Measurements from ENCODE around the gene ESRP2. TPM values are rescaled to one million over a fixed set of nuclear protein-coding genes. Genes with fewer than 3 reads are reported as not detected.

Gene ESRP2
- under 0.01 TPM in 1 of 2 replicates, not detected in the other for total RNA-seq (2012; rRNA removed)

DNA sequence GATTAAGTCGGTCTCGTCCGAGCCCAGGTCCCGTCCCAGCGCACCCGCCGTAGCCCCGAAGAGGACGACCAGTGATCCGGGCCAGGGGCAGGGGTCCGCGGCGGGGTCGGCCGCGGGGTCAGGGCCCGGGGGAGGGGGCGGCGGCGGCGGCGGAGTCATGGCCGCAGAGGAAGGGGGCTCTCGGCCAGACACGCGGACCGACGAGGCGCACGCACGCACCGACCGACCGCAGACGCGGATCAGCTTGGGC is at the start of gene ESRP2:
TSS of gene ESRP2 (minus strand) at position 241 of the 250 bp plus-strand sequence. CDS start at position 159, 82 bp downstream.
- Histone ChIP-seq H3K4me2 (ENCODE audit: low read length) (peak within 1 kb of the TSS; percentile 91), H3K4me3 (ENCODE audit: low read length) (peak within 1 kb of the TSS; percentile 75), H3K9ac (ENCODE audit: low read depth, low read length) (peak within 1 kb of the TSS; percentile 81), H3K27me3 (ENCODE audit: control insufficient read depth, insufficient read depth, low read length) (no peaks in the 10 kb centered on the region), H3K9me3 (replicated peaks; ENCODE audit: low read length) (no peaks in the 10 kb centered on the region), H3K36me3 (ENCODE audit: insufficient read depth, low read length) (no peaks in the 10 kb centered on the region), H3K4me1 (ENCODE audit: control insufficient read depth, insufficient read depth, low read length) (peaks cover 17% of the 10 kb centered on the region)

DNA sequence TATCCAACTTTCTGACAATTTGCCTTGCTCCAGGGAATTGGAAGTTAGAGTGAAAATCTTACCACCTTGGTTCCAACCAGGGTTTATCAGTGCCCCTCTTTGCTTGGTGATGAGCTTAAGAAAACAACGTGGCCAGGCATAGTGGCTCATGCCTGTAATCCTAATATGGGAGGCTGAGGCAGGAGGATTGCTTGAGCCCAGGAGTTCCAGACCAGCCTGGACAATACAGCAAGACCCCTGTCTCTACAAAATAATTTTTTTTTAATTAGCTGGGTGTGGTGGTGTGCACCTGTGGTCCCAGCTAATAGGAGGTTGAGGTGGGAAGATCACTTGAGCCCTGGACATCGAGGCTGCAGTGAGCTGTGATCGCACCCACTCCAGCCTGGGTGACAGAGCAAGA is 49.8 kb upstream of the ESRP2 start:
- Histone ChIP-seq H3K4me3 (ENCODE audit: low read length) (no peak overlapping the region), H3K27me3 (ENCODE audit: control insufficient read depth, insufficient read depth, low read length) (no peaks in the 10 kb centered on the region), H3K36me3 (ENCODE audit: insufficient read depth, low read length) (peaks cover 58% of the 10 kb centered on the region), H3K4me1 (ENCODE audit: control insufficient read depth, insufficient read depth, low read length) (peaks cover 32% of the 10 kb centered on the region), H3K9ac (ENCODE audit: low read depth, low read length) (no peak overlapping the region), H3K4me2 (ENCODE audit: low read length) (no peak overlapping the region), H3K9me3 (replicated peaks; ENCODE audit: low read length) (no peaks in the 10 kb centered on the region)

DNA sequence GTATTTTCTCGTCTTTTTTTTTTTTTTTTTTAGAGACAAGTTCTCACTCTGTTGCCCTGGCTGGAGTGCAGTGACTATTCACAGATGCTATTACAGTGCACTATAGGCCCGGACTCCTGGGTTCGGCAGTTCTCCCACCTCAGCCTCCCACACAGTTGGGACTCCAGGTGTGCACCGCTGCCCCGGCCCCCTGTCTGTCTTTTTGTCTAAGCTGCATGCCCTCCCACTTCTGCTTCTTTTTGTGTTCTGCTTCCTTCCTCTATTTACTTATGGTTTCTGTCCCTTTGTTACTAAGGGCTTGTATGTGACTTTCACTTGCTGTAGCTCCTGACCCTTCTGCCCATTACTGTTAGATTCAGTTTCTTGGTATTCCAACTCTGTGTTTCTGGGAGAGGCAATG is 48.9 kb upstream of the ESRP2 start:
- Histone ChIP-seq H3K9ac (ENCODE audit: low read depth, low read length) (no peak overlapping the region), H3K4me2 (ENCODE audit: low read length) (no peak overlapping the region), H3K4me3 (ENCODE audit: low read length) (no peak overlapping the region), H3K27me3 (ENCODE audit: control insufficient read depth, insufficient read depth, low read length) (no peaks in the 10 kb centered on the region), H3K36me3 (ENCODE audit: insufficient read depth, low read length) (peaks cover 53% of the 10 kb centered on the region), H3K4me1 (ENCODE audit: control insufficient read depth, insufficient read depth, low read length) (peaks cover 24% of the 10 kb centered on the region), H3K9me3 (replicated peaks; ENCODE audit: low read length) (no peaks in the 10 kb centered on the region)

DNA sequence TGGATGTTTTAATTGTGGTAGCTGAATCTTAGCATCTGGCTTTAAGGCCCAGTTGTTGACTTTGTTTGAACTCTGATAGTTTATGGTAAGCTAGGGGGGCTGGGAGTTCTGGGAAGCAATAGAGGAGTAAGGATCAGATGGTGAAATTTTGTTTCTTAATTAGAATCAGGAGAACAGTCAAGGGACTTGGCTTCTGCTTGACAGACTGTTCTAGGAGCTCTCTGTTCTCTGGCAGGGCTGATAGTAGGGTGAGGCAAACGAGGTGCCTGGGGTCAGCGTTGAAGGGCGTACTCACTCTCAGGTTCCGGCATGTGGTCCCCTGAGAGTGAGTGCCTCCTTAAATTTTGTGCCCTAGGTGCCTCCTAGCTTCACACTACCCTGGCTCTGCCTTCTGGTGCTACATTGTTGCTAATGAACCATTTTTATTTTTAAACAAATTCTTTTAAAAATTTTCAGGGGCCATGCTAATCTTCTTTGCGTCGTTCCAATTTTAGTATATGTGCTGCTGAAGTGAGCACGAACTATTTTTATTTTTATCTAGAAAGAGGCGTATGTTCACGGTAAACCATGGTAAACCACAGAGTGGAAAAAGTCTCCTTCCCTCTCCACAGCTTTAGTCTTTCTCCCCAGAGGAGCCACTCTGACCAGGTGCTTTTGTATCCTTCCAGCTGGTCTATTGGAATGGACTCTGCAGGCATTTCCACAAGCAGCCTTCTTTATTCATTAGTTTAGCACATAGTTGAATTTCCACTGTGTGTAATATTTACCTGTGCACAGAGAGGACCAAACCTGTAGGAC is 48.1 kb upstream of the ESRP2 start:
- H3K36me3 ChIP-seq (ENCODE audit: insufficient read depth, low read length), result peaks cover 48% of the 10 kb centered on the region
- H3K4me3 ChIP-seq (ENCODE audit: low read length), result no peak overlapping the region
- H3K4me2 ChIP-seq (ENCODE audit: low read length), result no peak overlapping the region
- no peak overlapping the region for H3K9ac ChIP-seq (ENCODE audit: low read depth, low read length)
- H3K4me1 ChIP-seq (ENCODE audit: control insufficient read depth, insufficient read depth, low read length), result peaks cover 17% of the 10 kb centered on the region
- no peaks in the 10 kb centered on the region for H3K9me3 ChIP-seq (replicated peaks; ENCODE audit: low read length)
- no peaks in the 10 kb centered on the region for H3K27me3 ChIP-seq (ENCODE audit: control insufficient read depth, insufficient read depth, low read length)

DNA sequence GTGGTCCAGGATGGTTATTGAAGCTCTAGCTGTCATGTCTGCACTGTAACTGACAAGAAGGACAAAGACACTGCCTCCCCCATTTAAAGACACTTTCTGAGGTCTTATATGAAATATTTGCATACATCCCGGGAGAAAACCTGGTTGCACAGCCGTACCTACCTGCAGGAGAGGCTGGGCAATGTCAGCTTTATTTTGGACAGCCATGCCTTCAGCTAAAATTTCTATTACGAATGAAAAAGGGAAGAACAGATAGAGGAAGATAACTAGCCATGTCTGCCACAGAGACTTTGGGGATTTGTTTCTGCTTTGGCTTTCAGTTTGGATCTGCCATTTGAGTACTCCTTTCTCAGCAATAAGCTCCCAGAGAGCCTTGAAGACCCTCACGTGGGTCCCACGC is 47.4 kb upstream of the ESRP2 start:
- no peaks in the 10 kb centered on the region for H3K27me3 ChIP-seq (ENCODE audit: control insufficient read depth, insufficient read depth, low read length)
- no peak overlapping the region for H3K4me2 ChIP-seq (ENCODE audit: low read length)
- H3K9me3 ChIP-seq (replicated peaks; ENCODE audit: low read length), result no peaks in the 10 kb centered on the region
- H3K9ac ChIP-seq (ENCODE audit: low read depth, low read length), result no peak overlapping the region
- no peak overlapping the region for H3K4me3 ChIP-seq (ENCODE audit: low read length)
- peaks cover 45% of the 10 kb centered on the region for H3K36me3 ChIP-seq (ENCODE audit: insufficient read depth, low read length)
- H3K4me1 ChIP-seq (ENCODE audit: control insufficient read depth, insufficient read depth, low read length), result peaks cover 14% of the 10 kb centered on the region

DNA sequence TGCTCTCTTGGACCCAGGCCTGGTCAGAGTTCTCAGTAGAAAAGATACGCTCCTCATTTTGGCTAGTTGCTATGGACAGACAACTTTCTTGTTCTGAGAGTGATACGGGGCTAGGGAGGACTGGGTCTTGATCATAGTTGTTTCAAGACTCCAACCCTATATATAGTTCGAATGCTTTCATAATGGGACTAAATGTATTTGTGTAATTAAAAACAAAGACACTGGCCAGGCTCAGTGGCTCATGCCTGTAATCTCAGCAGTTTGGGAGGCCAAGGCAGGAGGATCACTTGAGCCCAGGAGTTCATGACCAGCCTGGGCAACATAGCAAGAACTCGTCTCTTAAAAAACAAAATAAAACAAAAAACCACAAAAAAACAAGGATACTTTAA is 46.1 kb upstream of the ESRP2 start:
- H3K27me3 ChIP-seq (ENCODE audit: control insufficient read depth, insufficient read depth, low read length), result no peaks in the 10 kb centered on the region
- H3K4me1 ChIP-seq (ENCODE audit: control insufficient read depth, insufficient read depth, low read length), result peaks cover 1% of the 10 kb centered on the region
- no peaks in the 10 kb centered on the region for H3K9me3 ChIP-seq (replicated peaks; ENCODE audit: low read length)
- no peak overlapping the region for H3K4me2 ChIP-seq (ENCODE audit: low read length)
- H3K9ac ChIP-seq (ENCODE audit: low read depth, low read length), result no peak overlapping the region
- H3K36me3 ChIP-seq (ENCODE audit: insufficient read depth, low read length), result peaks cover 37% of the 10 kb centered on the region
- H3K4me3 ChIP-seq (ENCODE audit: low read length), result no peak overlapping the region

DNA sequence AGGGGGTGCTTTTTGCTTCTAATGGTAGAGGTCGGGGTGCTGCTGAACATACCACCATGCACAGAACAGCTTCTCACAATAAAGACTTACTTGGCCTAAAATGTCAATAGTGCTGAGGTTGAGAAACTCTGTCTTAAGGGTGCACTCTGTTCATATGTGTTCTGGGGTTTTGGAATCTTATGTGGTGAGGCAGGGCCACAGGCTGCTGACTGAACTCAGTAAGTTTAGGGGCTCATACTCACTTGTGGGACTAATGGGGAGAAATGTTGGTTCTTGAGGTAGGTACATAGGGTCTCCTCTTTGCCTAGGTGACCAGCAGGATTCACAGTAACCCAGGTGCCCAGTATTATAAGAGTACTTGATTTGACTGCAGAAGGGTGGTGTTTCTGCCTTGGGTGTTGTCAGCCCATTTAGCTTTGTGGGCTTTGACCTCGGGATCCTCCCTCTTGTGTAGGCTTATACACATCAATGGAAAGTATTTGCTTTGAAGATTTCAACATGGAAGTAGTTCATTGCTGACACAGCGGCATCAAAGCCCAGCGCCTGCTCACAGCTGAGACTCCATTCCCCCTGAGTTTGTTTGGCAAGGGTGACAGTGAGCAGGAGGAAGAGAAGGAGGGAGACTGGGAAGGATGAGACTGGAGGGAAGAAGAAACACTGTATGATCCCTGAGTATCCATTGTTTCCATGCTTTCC is 45.6 kb upstream of the ESRP2 start:
- Histone ChIP-seq H3K9me3 (replicated peaks; ENCODE audit: low read length) (no peaks in the 10 kb centered on the region), H3K27me3 (ENCODE audit: control insufficient read depth, insufficient read depth, low read length) (no peaks in the 10 kb centered on the region), H3K9ac (ENCODE audit: low read depth, low read length) (no peak overlapping the region), H3K4me1 (ENCODE audit: control insufficient read depth, insufficient read depth, low read length) (no peaks in the 10 kb centered on the region), H3K4me3 (ENCODE audit: low read length) (no peak overlapping the region), H3K4me2 (ENCODE audit: low read length) (no peak overlapping the region), H3K36me3 (ENCODE audit: insufficient read depth, low read length) (peaks cover 32% of the 10 kb centered on the region)

DNA sequence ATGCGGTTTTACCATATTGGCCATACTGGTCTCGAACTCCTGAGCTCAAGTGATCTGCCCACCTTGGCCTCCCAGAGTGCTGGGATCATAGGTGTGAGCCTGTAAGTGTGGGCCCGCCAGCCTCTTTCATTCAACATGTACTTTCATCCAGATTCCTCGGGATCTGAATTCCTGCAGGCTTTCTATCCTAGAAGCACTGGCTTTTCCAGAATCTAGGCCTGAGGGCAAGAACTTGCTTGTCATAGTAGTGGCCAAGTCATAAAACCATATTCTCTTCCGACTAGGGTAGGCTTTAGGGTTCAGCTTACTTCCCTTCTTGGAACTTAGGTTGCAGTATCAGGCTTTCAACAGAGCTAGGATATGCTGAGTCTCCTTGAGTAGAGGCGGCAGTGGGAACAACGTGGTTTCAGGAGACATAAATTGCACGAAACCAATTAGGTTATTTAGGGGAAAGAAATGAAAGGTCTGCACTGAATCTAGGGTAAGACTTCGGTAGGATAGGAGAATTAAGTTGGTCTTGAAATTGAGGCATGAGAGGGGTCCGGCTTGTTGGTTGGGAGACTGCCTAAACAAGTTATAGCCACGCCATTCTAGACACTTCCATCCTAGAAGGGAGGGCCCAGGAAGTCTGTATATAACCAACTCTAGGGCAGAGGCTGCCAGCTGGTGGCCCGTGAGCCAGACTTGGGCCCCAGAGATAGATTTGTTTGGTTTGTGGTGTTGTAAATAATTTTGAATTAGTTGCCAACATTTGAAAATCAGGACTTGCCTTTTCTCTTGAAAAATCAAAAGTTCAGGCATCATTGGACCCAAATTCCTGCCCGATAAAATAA is 44.0 kb upstream of the ESRP2 start:
- Histone ChIP-seq H3K9me3 (replicated peaks; ENCODE audit: low read length) (no peaks in the 10 kb centered on the region), H3K4me1 (ENCODE audit: control insufficient read depth, insufficient read depth, low read length) (no peaks in the 10 kb centered on the region), H3K27me3 (ENCODE audit: control insufficient read depth, insufficient read depth, low read length) (no peaks in the 10 kb centered on the region), H3K4me2 (ENCODE audit: low read length) (no peak overlapping the region), H3K36me3 (ENCODE audit: insufficient read depth, low read length) (peaks cover 21% of the 10 kb centered on the region), H3K9ac (ENCODE audit: low read depth, low read length) (no peak overlapping the region), H3K4me3 (ENCODE audit: low read length) (no peak overlapping the region)

DNA sequence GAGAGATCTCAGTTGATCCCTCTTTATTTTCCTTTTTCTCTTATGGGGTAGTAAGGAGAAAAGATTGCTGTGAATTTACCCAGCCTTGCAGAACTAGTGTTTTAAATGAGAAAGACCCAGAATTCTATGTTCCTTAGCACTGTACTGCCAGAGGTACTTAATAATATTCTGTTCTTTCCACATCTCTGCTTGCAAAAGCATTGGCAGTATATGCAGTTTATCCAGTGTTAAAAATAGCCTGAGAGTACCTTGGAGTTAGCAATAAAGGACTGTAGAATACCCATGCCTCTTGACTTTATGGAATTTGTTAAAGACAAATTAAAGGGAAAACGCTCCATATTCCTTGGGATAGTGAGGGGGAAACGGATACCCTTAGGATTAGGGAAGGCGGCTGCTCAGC is 40.3 kb upstream of the ESRP2 start:
- no peak overlapping the region for H3K9ac ChIP-seq (ENCODE audit: low read depth, low read length)
- peaks cover 29% of the 10 kb centered on the region for H3K36me3 ChIP-seq (ENCODE audit: insufficient read depth, low read length)
- no peaks in the 10 kb centered on the region for H3K9me3 ChIP-seq (replicated peaks; ENCODE audit: low read length)
- H3K4me2 ChIP-seq (ENCODE audit: low read length), result no peak overlapping the region
- no peaks in the 10 kb centered on the region for H3K27me3 ChIP-seq (ENCODE audit: control insufficient read depth, insufficient read depth, low read length)
- H3K4me1 ChIP-seq (ENCODE audit: control insufficient read depth, insufficient read depth, low read length), result no peaks in the 10 kb centered on the region
- H3K4me3 ChIP-seq (ENCODE audit: low read length), result no peak overlapping the region

DNA sequence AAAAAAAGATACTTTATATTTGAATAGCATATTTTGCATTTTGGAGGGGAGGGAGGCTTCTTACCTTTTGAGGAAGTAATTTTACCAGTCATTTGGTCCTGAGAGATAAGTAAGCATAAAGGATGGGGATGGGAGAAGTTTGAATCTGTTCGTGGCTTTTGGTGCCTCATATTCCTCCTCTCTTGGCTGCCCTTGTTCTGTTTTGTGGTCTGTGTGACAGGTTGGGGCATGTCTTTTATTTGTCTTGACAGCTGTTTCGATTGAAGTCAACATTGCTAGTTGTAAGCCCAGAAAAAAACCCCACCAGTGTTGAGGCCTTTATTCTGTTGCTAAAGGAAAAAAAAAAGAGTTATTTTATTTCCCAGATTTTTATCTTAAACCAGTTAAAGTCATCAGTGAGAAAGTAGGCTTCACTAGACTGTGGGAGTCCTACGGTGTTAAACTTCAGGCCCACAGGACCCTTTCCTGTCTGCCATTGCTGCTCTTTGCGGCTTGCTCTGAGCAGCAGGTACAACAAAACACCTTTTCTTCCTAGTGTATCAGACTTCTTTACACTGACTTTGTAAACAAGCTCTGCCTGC is 39.8 kb upstream of the ESRP2 start:
- Histone ChIP-seq H3K9ac (ENCODE audit: low read depth, low read length) (no peak overlapping the region), H3K27me3 (ENCODE audit: control insufficient read depth, insufficient read depth, low read length) (no peaks in the 10 kb centered on the region), H3K4me2 (ENCODE audit: low read length) (no peak overlapping the region), H3K9me3 (replicated peaks; ENCODE audit: low read length) (no peaks in the 10 kb centered on the region), H3K4me3 (ENCODE audit: low read length) (no peak overlapping the region), H3K36me3 (ENCODE audit: insufficient read depth, low read length) (peaks cover 26% of the 10 kb centered on the region), H3K4me1 (ENCODE audit: control insufficient read depth, insufficient read depth, low read length) (no peaks in the 10 kb centered on the region)

DNA sequence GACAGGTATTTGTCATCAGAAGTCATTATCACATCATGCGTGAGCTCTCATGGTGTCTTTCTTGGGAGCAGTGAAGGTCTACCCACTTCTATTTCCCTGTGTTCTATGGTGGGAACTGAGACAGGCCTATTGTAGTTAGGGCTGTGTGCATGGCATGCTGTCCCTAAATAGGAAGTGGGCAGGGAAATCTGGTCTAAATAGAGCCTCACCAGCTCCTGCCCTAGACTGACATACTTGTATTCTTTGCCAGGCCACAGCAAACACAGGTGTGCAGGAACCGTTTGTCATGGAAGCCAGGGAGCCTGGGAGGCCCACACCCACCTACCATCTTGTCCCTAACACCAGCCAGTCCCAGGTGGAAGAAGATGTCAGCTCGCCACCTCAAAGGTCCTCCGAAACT is 38.5 kb upstream of the ESRP2 start:
- H3K4me1 ChIP-seq (ENCODE audit: control insufficient read depth, insufficient read depth, low read length), result no peaks in the 10 kb centered on the region
- no peaks in the 10 kb centered on the region for H3K9me3 ChIP-seq (replicated peaks; ENCODE audit: low read length)
- H3K27me3 ChIP-seq (ENCODE audit: control insufficient read depth, insufficient read depth, low read length), result no peaks in the 10 kb centered on the region
- H3K36me3 ChIP-seq (ENCODE audit: insufficient read depth, low read length), result peaks cover 26% of the 10 kb centered on the region
- H3K4me2 ChIP-seq (ENCODE audit: low read length), result no peak overlapping the region
- H3K4me3 ChIP-seq (ENCODE audit: low read length), result no peak overlapping the region
- H3K9ac ChIP-seq (ENCODE audit: low read depth, low read length), result no peak overlapping the region

All from skeletal muscle satellite cell (primary cell).